HG02884 (cell line): Measurements from ENCODE around the gene CCNE1.

Experiments used
- ATAC-seq: cut with Tn5 transposase; IDR thresholded peaks from one replicate; pipeline ENCODE4 v1.9.1; 2021; ENCODE audit warnings: mild to moderate bottlenecking, moderate library complexity; ENCODE audit not compliant: unreplicated experiment

CCNE1 gene

GRCh38 chr19:29841559-29842367 lies 30.0 kb downstream of the CCNE1 start:
- ATAC-seq, result no peak

GRCh38 chr19:29842471-29843179 lies 30.8 kb downstream of the CCNE1 start:
- ATAC-seq, result no peak

DNA sequence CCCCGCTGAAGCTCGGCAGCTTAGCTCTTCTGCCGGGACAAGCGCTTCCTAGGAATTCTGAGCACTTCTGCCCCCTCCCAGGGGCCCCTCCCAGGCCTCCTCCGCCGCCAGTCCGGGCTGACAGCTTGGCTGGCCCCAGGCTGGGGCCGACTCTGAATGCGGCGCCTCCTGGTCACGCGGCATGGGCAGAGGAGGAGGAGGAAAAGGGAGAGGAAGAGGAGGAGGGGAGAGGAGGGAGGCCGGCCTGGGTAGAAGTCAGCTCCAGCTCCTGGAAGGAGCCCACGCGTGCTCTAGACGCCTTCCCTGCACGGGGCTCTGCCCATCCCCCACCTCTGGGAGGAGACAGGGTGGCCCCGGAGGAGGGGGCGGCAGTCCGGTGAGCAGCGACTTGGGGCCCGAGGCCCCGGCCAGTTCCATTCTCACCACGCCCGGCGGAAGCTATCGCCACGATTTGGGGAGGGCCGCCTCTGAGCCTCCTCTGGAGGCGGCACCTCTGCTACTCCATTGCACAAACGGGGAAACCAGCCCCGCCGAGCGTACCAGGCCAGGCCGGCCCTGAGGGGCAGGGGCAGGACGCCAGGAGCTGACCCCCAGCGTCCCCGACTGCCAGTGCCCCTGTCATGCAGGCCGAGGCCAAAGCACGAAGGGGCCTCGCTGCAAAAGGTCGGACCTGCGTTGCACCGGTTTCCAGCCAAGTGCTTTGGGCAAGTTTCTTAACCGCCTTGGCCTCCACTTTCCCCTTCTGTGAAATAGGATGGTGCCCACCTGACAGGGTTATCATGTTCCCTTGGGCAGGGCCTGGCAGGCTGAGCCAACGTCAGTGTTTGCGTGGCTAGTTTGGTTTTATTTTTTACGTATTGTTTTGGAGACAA lies 31.6 kb downstream of the CCNE1 start:
- ATAC-seq, result no peak

DNA sequence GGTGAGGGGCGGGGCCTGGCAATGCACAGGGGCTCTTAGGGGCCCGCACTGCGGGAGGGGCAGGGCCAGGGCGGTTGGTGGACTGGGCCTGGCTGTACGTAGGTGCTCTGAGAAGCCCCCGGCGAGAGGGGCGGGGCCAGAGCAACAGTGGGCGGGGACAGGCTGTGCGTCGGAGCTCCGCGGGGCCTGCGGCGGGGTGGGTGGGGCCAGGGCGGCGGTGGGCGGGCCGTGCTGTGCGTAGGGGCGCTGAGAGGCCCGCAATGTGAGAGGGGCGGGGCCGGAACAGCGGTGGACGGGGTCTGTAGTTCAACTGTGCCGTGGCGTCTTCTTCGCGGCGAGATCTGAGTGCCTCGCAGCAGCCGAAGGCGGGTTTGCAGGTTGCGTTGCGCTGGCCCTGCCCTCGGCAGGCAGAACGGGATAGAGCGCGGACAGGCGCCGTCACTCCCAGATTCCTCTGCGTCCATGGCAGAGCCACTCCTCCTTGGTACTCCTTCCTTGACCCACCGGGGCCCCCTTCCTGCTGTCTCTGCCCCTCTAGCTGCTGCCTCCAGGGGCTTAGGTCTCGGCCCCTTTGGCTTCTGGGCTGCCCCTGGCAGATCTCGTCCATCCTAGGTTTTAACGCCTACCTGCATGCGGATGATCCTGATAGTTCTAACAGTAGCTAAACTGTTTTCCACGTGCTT lies 33.2 kb downstream of the CCNE1 start:
- peak; percentile 69 for ATAC-seq

GRCh38 chr19:29845574-29846176 lies 33.9 kb downstream of the CCNE1 start:
- ATAC-seq, result no peak

DNA sequence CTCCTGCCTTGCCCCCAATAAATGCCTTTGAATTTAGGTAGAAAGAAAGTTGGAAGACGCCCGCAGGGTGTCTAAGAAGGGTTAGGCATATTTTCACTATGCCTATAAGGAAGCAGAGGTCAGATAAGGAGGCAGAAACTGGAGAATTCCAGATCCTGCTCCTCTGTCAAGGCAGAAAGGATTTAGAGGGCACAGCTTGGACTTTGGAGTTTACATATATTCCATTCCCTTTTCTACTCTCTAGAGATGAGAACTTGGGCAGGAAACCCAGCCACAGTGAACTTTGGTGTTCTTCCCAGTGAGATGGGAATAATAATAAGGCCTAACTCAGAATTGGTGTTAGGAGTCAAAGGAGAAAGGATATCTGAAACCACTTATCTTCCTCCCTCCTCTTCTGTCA lies 37.4 kb downstream of the CCNE1 start:
- no peak for ATAC-seq

- ATAC-seq, result no peak
These were observed 38.7 kb downstream of the CCNE1 start for GRCh38 chr19:29850482-29850881.

GRCh38 chr19:29851769-29852521 lies 40.2 kb downstream of the CCNE1 start:
- ATAC-seq, result peak; percentile 87

DNA sequence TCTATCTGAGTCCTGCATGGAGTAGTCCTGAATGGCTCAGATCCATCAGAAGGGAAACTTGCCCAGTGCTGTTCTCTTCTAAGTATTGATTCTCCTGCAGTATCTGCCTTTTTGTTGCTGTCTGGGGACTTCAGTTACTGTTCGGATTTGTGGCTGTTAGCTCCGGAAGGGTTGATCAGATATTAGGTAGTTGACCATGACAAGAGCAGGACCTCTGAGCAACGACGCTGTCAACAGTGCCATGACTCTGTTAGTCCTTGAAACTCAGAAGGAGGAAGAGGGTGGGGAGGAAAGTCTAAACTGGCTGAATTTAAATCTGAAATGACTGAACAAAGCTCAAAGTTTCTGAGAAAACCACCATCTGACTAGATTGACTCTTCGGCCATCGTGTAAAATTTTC lies 42.2 kb downstream of the CCNE1 start:
- ATAC-seq, result no peak

DNA sequence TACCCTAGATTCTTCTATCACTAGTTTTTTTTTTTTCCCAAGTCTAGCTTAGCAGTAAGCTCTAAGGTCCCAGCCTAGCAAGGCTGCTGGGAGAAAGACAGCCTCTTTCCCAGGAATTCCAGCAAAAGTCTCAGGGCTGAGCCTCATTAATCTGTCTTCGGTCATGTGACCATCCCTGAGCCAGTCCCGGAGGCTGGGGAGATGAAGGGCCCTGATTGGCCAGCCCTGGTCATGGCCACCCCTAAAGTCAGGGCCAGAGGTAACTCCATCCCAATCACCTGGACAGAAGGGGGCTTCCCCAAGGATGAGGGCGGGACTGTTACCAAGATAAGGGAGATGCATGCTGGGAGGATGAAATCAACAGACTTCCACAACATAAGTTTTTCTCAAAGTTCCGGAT lies 43.3 kb downstream of the CCNE1 start:
- ATAC-seq, result no peak

GRCh38 chr19:29855741-29856500 lies 44.1 kb downstream of the CCNE1 start:
- no peak for ATAC-seq

- ATAC-seq, result no peak
These were observed 46.3 kb downstream of the CCNE1 start for GRCh38 chr19:29858000-29858596.

- ATAC-seq, result no peak
These were observed 46.8 kb downstream of the CCNE1 start for GRCh38 chr19:29858621-29859020.

- no peak for ATAC-seq
These were observed 48.7 kb downstream of the CCNE1 start for GRCh38 chr19:29860492-29860891.

GRCh38 chr19:29861574-29861973 lies 49.8 kb downstream of the CCNE1 start:
- no peak for ATAC-seq

GRCh38 chr19:29866011-29866410 lies 54.2 kb downstream of the CCNE1 start:
- no peak for ATAC-seq

DNA sequence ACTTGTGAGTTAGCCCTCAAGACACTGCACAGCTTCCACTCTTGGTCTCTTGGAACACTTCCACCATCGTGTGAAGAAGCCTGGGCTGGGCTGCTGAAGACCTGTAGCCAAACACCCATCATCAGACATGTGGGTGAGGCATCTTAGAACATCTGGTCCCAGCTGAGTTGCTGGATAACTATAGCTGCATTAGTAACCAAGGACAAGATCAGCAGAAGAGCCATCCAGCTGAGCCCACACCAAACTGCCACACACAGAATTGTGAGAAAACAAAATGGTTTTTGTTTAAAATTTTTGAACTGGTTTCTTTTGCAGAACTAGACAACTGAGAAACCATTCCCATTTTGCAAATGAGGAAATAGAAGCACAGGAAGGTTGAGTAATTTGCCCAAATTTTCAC lies 56.2 kb downstream of the CCNE1 start:
- ATAC-seq, result no peak

DNA sequence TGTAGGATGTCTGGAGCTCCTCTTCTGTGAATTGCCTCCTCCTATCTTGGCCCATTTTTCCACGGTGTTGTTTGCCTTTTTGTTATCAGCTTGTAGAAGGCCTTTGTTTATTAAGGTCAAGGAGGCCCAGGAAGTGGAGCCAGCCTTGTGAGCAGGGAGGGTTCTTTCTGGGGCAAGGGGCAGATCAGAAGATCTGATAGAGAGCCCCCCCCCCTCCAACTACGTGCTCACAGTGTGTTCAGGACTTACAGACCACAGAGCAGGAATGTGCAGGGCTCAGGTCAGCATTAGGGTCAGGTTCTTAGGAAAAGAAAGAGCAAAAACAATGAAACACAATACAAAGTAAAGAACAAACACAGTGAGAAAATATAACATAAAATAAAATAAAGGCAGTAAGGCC lies 59.4 kb downstream of the CCNE1 start:
- no peak for ATAC-seq
